HG03571 (cell line): ENCODE data around the gene JADE1.

ENCODE experiments used
- ATAC-seq: cut with Tn5 transposase; IDR thresholded peaks from one replicate; pipeline ENCODE4 v1.9.1; 2021; ENCODE audit not compliant: unreplicated experiment

Gene JADE1

DNA sequence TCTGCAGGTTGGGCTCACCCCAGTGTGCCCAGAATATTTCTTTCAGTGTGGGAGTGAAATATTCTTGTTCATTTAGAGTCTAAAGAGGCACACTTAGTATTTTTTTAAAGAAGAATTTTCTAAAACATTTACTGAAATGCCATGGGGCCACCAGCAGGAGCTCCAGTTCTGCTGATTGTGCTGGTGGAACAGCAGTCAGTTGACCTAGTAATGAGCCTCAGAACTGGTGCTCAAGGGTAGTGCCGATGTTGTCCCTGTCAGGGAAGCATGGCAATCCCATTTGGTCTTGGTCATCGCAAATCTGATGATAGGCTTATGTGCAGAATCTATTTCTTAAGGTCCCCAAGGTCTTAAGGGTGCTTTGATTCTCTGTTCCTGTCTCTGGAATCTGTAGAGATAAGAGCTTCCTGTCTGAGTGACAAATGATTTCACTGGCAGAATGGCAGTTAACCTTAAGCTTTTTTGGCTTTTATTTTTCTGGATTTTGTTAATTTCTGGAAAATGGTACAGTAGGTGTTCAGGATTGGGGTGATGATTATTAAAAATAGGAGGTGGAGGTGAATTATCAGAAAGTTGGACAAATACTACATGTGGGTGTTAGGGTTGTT lies 31.3 kb downstream of the JADE1 start:
- no peak for ATAC-seq

DNA sequence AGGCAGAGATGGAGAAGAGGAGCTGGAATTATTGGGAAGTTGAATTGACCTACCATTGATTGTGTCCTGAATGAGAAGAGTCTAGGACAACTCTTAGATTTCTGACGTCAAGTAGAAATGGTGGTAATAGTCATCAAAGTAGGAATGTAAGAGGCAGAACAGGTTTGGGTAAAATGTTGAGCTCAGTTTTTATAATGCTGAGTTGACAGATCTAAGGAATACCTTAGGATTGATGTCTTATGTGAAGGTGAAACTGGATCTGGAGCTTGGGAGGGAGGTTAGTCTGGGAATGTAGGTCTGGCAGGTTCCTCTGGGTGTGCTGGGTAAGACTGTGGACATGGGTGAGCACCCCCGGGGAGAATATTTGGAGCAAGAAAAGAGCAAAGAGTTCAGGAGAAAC lies 31.9 kb downstream of the JADE1 start:
- no peak for ATAC-seq

DNA sequence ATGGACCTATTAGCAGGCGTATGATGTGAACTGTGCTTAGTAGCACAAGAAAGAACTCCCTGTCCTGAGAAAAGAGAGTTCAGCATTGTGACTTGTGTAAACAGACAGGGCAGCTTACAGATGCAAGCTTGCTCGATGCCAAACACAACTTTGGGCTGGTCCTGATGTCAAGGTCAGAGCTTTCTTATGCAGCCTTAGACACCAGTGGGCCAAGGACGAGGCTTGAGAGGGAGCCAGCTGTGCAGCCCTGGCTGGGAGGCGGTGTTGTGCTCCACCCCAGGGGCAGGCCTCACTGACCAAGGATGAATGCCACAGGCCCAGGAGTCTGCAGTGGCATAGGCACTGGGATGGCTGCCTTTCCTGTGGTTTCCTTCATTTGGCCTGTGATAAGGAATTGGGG lies 35.4 kb downstream of the JADE1 start:
- ATAC-seq, result no peak

DNA sequence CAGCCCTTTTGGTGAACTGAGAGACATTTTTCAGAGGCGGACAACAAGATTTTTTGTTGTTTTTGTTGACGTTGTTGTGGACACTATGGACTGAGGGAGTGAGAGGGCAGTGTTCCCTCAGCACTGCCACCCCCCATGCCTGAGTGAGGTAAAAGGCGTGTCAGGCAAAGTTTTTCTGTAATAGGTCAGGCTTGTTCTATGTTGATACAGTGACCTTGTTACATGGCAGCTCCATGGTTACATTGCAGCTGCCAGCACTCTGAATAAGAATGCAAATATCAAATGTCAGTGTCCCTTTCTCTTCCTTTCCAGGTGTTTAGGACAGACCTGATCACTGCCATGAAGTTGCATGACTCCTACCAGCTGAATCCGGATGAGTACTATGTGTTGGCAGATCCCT lies 36.6 kb downstream of the JADE1 start:
- no peak for ATAC-seq

DNA sequence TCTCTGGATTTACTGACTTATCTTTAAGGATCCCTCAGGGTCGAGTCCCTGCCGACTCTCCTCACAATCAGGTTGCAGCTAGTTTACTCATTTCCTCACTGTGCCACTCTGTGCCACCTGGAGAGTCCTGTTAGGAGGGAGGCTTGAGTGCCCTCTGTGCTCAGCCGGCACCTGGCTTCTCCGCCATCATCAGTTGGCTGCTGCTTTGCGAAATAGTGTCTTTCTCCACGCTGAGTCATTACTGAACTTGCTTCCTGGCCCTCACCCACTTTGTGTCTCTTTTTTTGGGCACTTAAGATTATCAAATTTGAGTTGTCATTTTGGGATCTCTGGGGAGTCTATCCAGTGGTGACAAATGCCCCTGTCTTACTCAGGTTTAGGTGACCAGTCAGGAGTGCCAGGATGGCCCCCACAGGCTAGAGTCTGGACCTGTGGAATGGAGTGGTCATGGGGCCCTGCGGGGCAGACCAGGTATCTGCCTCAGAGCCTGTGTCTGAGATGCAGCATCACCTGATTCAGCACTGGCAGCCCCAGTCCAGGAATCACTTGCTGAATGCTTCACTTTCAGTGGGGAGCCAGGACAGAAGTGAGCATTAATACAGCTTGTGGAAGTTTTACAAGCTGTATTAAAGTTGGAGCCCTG lies 37.7 kb downstream of the JADE1 start:
- ATAC-seq, result no peak

DNA sequence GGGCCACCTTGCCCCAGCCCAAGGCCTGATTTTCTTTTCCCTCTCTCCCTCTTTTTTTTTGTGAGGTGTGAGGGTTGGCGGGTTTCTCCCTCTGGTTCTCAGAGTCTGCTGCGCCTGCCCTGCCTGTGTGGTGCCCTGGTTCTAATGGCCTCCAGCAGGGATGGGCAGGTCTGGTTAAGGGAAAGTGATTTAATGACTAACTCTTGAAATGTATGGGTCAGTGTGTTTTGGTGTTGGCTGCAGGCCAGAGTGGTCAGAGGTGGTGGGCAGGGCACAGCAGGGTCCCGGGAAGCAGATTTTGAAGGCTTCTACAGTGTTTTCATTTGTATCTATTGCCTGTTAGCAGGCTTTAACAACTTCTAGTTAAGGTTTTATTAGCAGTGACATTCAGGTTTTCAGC lies 39.0 kb downstream of the JADE1 start:
- no peak for ATAC-seq

DNA sequence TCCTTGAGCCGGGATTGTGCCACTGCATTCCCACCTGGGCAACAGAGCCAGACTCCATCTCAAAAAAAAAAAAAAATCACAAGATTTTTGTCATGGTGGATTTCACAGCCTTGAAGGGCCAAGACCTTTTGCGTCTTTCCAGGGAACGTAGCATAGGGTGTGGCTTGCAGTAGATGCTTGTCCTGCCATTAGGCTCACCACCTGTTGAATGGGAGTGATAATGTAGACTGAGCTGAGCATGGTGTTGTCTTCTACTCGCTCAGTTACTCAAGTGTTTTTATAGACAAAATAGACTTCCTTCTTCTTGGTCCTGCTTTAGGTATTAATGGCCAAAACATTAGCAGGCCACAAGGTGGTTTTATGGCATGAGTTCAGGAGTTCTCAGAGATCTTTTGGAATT lies 40.8 kb downstream of the JADE1 start:
- no peak for ATAC-seq

DNA sequence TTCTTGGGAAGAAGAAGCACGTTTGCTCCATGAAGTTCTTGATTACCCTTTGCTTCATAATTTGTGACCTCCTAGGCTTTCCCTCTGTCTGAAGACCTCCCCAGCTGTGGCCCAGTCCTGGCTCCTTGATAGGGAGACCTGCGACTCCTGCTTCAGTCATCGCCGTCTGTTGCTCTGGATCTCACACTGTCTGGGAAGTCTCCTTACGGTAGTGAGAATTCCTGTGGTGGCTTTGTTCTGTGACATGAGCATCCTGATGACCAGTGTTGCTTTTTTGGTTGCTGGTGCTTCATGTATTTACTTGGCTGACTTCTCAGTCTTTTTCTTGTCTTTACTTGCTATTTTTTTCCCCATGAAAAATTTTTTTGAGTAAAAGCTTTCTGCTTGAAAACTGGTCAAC lies 44.2 kb downstream of the JADE1 start:
- no peak for ATAC-seq

DNA sequence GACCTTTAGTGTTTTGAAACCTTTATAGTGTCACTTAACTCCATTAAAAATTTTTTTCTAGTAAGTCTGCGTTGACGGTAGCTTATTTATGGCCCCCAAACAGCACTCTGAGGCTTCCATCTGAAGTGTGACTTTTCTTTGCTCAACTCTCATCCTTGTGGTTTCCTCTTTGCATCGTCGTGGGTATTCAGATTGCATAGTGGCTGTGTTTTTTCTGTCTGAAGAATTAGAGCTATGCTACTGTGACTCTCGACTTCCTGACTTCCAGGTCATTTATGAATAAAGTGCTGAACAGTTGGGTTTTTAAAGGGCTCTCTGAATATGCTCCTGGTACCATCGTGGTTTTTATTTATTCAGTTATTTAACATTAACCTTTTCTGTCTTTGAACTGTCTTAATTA lies 44.9 kb downstream of the JADE1 start:
- ATAC-seq, result no peak

DNA sequence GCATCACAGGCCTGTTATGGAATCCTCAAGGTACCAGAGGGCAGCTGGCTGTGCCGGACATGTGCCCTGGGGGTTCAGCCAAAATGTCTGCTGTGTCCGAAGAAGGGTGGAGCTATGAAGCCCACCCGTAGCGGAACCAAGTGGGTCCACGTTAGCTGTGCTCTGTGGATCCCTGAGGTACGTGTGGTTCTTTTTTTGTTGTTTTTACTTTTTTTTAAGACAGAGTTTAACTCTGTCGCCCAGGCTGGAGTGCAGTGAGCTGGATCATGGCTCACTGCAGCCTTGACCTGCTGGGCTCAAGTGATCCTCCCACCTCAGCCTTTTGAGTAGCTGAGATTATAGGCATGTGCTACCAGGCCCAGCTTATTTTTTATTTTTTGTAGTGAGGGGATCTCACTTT lies 46.1 kb downstream of the JADE1 start:
- ATAC-seq, result no peak

DNA sequence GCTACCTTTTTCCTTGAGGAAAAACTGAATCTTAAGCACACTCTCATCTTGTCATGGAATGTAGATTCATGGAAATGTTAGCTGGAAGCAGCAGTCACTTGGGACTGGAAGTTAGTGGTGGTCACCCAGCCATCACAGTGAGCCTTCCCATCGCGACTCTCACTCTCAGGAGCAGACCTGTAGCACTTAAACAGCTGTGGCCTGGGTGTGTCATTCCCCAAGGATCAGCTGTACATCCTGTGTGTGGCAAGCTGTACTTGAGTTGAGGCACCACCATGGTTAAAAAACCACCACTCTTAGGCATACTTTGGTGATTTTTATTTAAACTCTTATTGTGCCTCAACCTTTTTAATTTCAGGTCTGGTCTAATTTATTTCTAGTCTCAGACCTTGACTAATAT lies 46.7 kb downstream of the JADE1 start:
- ATAC-seq, result no peak

DNA sequence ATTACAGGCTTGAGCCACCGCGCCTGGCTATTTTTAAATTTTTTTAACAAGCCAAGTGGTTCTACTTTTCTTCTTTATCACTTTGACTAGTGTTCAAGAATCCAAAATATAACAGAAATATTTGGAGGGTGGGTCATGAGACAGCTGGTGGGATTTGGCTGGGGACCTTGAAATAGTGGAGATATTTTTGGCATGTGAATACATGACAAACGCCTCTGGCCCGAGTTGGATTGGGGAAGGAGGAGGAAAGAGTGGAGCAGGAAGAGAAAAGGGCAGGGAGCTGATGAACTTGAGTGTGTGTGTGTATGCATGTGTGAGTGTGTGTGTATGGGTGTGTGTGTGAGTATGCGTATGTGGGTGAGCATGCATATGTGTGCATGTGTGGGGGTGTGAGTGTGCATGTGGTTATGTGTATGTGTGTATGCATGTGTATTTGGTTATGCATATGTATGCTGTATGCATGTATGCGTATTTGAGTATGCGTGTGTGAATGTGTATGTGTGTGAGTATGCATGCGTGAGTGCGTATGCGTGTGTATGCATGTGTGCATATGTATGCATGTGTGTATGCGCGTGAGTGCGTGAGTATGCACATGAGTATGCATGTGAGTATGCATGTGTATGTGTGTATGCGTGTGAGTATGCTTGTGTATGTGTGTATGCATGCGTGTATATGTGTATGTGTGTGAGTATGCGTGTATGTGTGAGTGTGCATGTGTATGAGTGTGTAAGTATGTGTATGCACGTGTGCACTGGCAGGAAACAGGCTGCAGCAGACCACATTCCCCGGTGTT lies 49.6 kb downstream of the JADE1 start:
- ATAC-seq, result no peak

DNA sequence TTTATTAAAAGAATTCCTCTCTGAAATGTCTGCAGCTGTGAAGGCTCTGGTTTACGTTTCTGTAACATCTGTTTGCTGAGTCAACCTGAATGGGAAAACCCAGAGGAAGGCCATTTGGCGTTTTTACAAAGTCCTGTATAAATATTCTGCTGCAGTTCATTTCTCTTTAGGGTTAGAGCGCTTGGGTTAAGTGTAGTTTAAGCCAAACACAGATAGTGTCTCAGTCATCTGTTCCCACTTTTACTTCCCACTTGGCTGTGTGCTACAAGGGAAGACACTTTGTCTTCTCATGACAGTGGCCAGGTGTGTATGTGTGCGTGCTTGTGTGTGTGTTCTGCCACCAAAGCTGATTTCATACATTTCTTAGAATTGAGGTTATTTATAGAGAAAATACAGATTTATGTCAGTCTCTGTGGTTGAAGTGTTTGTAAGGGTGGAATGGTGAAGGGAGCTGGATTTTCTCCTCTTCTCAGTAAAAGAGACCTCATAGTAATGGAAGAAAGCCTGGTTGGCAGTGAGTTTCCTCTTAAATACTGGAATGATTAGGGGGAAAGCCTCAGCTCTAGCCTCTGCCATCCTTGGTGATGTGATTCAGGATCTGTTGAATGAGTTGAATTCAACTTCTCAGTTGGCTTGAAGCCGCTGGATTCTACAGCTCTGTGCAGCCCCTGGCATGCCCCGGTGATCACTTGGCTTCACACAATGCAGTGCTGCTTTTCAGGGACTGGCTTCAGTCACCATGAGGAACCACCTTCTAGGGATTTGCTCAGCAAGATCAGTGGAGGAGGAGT lies 50.6 kb downstream of the JADE1 start:
- ATAC-seq, result no peak

DNA sequence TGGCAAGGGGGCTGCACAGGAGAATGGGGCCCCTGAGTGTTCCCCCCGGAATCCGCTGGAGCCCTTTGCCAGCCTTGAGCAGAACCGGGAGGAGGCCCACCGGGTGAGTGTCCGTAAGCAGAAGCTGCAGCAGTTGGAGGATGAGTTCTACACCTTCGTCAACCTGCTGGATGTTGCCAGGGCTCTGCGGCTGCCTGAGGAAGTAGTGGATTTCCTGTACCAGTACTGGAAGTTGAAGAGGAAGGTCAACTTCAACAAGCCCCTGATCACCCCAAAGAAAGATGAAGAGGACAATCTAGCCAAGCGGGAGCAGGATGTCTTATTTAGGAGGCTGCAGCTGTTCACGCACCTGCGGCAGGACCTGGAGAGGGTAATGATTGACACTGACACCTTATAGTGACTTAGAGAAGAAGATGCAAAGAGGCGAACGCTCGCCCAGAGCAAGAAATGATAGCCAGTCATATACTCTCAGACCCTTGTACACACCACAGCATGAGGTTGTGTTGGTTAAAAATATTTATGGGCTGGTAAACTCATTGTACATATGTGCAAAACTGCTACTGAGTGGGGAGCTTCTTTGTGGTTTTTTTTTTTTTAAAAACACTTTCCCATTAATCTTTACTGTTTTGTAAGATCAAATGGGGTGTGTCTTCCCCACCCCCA lies 52.5 kb downstream of the JADE1 start:
- ATAC-seq, result peak; percentile 25

DNA sequence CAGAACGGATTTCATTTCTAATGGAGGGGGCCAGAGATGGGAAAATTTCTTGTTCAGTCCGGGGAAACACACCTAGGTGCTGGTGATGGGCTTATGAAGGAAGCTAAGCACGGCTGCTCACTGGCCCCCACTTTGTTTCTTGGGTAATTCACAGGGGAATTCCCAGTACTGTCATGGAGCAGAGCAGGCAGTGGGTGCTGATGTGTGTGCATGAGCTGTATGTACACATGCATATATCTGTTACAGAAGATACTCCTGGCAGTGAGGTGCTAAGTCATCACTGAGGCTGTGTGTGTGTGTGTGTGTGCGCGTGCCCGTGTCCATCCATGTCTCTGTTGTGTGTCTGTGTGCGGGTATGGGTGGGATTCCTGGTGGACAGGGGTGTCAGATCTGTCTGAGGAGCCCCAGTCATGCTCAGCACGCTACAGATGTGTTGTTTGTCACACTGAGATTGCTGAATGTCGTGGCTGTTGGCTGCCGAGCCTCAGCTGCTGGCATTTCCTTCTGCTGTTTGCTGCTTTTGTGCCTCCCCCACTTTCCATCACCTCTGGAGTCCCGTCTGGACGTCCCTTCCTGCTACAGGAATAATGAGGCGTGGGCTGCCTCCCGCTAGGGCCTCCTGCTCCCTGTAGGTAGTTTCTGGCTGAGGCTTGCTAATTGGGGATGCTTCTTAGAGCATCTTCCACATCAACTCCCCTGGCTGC lies 53.3 kb downstream of the JADE1 start:
- ATAC-seq, result peak; percentile 44

DNA sequence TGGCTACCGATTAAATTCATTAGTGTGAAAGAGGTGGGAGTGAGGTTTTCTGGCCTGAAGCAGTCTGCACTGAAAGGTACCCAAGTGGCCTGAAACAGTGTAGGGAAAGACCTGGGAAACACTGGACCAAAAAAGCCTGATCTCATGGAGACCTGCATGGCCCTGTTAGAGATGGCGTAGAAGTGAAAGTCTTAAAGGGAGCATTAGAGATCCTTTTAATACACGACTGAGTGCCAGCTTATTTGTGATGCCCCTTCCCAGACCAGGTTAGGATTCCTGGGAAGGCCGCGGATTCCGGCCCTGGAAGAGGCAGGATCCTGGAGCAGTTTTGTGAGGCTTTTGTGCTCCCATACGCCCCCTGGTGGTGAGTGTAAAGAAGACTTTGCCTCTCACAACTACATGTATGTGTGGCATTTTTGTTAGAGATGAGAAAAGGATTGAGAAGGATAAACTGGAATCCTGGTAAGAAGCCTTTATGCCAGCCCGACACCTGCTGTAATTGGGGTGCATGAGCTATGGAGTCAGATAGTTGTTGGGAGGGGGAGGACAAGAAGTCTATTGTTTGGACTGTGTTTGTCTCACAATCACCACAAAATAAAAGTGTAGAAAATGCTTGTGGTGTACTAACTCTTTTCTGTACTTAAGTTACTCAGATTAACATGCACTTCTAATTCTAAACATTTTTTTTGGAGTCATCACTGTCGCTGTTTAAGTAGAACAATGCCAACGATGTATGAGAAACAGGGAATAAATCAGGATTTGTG lies 54.0 kb downstream of the JADE1 start:
- ATAC-seq, result no peak

DNA sequence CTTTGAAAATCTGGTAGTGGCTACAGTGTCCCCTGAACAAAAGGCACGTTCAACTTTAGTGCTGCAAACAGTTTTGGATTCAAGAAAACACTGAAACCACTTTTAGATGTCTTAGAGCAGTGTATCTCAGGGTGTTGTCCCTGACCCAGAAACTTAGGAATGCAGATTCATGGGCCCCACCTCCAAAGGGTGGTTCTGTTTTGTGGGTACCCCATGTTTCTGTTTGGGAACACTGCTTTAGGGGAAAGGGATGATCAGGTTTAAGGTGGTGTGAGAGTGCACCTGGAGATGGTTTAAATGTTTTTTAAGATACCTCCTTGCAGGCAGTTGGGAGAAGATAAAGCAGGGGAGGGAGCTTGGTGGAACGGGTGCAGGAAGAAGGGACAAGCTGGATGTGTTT lies 55.6 kb downstream of the JADE1 start:
- no peak for ATAC-seq

DNA sequence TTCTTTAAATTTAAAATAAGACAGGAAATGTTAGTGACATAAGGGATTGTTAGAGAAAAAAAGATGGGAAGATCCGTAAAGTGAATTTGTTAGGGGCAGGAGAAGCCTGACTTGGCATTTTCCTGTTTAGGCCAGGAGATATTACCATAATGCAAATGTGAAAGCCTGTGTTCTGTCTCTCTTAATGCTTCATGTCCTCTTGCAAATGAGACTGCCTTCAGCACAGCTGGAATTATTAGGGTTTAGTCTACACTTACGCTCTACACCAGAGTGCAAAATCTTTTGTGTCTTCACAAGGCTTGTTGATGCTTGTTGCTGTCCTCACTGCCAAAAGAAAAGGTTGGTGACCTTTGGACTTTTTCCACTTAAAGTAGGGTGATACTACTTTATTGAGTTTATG lies 56.8 kb downstream of the JADE1 start:
- ATAC-seq, result no peak

DNA sequence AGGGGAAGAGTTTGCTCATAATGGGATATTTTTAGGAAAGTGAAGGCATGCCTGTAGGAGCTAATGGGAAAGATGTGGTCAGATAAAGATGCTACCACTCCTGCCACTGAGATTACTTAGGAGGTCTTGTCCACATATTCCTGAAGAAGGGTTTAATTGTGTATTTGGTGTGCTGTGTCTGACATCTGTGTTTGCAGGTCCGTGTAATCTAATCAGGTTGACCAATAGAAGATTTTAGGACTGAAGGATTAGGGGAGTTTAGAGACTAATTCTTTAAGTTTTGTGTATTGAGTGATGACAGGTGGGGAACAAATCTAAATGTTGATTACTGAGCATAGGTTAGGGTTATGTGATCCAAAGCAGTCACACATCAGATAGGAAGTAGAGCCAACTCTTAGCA lies 57.2 kb downstream of the JADE1 start:
- no peak for ATAC-seq

DNA sequence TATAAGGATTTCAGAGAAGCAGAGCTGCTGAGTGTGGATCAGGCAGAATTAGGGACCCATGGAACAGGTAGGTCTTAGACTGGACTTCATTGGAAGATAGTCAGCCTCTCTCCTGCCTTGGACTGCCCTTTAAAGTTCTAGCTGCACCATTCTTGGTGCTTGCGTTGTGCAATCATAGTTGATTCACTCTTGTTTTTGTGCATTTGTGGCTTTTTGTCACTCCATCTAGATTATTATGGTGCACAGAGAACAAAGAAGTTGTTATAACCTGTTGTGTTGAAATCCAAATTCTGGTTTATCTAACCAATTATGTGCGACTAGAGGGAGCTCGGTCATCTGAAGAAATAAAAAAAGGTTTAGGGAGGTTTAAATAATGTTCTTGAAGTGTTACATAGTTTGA lies 59.3 kb downstream of the JADE1 start:
- ATAC-seq, result no peak
